OCI-LY1 (cell line): Measurements from ENCODE around the gene METTL1.

Source experiments
- H2AFZ ChIP-seq: fragments of 200-600 bp; sonication (generic), shearing (Covaris generic); 2 replicates; pipeline ENCODE4 v1.6.0; 2014; ENCODE audit warnings: antibody characterized with exemption, mild to moderate bottlenecking, low read length
- H3F3A ChIP-seq: fragments of 200-600 bp; sonication (generic), shearing (Covaris generic); 2 replicates; pipeline ENCODE4 v1.6.0; 2014; ENCODE audit warnings: mild to moderate bottlenecking, antibody characterized with exemption, low read length, moderate library complexity; ENCODE audit not compliant: insufficient read depth
- H3K27ac ChIP-seq: fragments of 200-600 bp; sonication (generic); 2 replicates; pipeline ENCODE4 v1.5.1; 2014; ENCODE audit warnings: low read length, mixed run types, mild to moderate bottlenecking, low read depth; ENCODE audit not compliant: poor library complexity, severe bottlenecking
- H3K27me3 ChIP-seq: fragments of 200-600 bp; sonication (generic); 2 replicates; pipeline ENCODE4 v1.6.0; 2014; ENCODE audit warnings: antibody characterized with exemption, mild to moderate bottlenecking, low read length, moderate library complexity; ENCODE audit not compliant: insufficient read depth
- H3K36me3 ChIP-seq: fragments of 200-600 bp; sonication (generic); 2 replicates; pipeline ENCODE4 v1.6.1; 2014; ENCODE audit warnings: mild to moderate bottlenecking, antibody characterized with exemption, low read length, moderate library complexity, mixed read lengths; ENCODE audit not compliant: insufficient read depth
- H3K4me1 ChIP-seq: fragments of 200-600 bp; sonication (generic); 2 replicates; pipeline ENCODE4 v1.5.1; 2014; ENCODE audit warnings: mild to moderate bottlenecking, low read length, moderate library complexity; ENCODE audit not compliant: insufficient read depth, severe bottlenecking
- H3K4me2 ChIP-seq: fragments of 200-600 bp; sonication (generic), shearing (Covaris generic); 2 replicates; pipeline ENCODE4 v1.6.1; 2014; ENCODE audit warnings: low read length
- H3K4me3 ChIP-seq: fragments of 200-600 bp; sonication (generic); 2 replicates; pipeline ENCODE4 v1.5.1; 2014; ENCODE audit warnings: low read length, low read depth, mild to moderate bottlenecking, mixed read lengths; ENCODE audit not compliant: poor library complexity, severe bottlenecking
- H3K79me2 ChIP-seq: fragments of 200-600 bp; shearing (Covaris generic); 2 replicates; pipeline ENCODE4 v1.6.1; 2016; ENCODE audit warnings: mixed run types, low read length, mixed read lengths; ENCODE audit not compliant: insufficient read depth
- H3K9ac ChIP-seq: fragments of 200-600 bp; sonication (generic), shearing (Covaris generic); 2 replicates; pipeline ENCODE4 v1.6.1; 2014; ENCODE audit warnings: mild to moderate bottlenecking, low read length, mixed read lengths
- H3K9me2 ChIP-seq: fragments of 200-600 bp; sonication (generic), shearing (Covaris generic); 2 replicates; pipeline ENCODE4 v1.6.1; 2014; ENCODE audit warnings: low read depth, mild to moderate bottlenecking, low read length, mixed read lengths
- H3K9me3 ChIP-seq: fragments of 200-600 bp; shearing (Covaris generic); 2 replicates; pipeline ENCODE4 v1.6.1; 2014; ENCODE audit warnings: low read length, mixed read lengths
- H4K20me1 ChIP-seq: fragments of 200-600 bp; sonication (generic), shearing (Covaris generic); 2 replicates; pipeline ENCODE4 v1.6.0; 2016; ENCODE audit warnings: mild to moderate bottlenecking, low read length; ENCODE audit not compliant: insufficient read depth
- CTCF ChIP-seq: fragments of 200-600 bp; sonication (generic), shearing (Covaris generic); IDR thresholded peaks from 2 replicates; pipeline ENCODE4 v1.5.1; 2017; ENCODE audit warnings: mild to moderate bottlenecking, antibody characterized with exemption, low read length, moderate library complexity, mixed read lengths
- EZH2 ChIP-seq: fragments of 200-600 bp; sonication (generic), shearing (Covaris generic); IDR thresholded peaks from 2 replicates; pipeline ENCODE4 v1.8.0; 2017; ENCODE audit warnings: borderline replicate concordance, mixed run types, mild to moderate bottlenecking, antibody characterized with exemption, low read length, moderate library complexity, mixed read lengths

Gene METTL1

GRCh38 chr12:57759360-57759980 lies 12.4 kb downstream of the METTL1 start:
- H3K27me3 ChIP-seq: peaks cover 10% of the 10 kb centered on the region; the same call in 1 of the 2 replicates

DNA sequence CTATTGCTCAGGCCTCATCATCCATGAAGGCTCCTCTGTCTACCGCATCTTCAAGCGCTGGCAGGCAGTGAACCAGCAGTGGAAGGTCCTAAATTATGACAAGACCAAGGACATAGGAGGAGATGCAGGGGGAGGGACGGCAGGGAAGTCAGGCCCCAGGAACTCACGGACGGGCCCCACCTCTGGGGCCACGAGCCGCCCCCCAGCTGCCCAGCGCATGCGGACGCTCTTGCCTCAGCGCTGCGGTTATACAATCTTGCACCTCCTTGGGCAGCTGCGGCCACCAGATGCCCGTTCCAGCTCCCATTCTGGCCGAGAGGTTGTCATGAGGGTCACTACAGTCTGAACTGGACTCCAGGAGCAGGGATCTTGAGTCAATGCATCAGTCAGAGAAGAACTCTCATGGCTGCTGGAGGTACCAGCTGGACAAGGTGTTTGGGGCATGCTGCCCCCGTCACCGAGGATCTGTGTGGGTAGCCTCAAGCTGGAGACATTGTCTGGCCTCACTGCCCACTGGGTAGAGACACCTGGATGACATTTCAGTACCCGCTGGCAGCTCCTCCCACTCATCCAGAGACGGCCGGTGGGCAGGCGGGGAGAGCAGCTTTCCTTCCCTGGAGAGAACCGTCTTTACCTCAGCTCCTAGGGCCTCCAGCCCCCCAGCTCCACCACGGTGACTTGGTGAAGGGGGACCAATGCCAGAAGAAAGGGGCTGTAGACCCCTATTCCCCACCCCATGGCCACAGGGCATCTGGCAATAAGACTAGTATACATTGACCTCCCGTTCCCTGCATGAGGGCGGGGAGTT lies 13.1 kb downstream of the METTL1 start:
- Histone ChIP-seq H3K4me1 (peaks cover 22% of the 10 kb centered on the region), H3K27ac (no peak overlapping the region), H3K9ac (no peak overlapping the region), H2AFZ (no peak overlapping the region), H3K9me2 (no peaks in the 10 kb centered on the region), H3K4me3 (no peak overlapping the region), H3F3A (no peaks in the 10 kb centered on the region), H3K36me3 (peaks cover 30% of the 10 kb centered on the region; the same call in 1 of the 2 replicates), H4K20me1 (no peaks in the 10 kb centered on the region), H3K79me2 (no peaks in the 10 kb centered on the region), H3K4me2 (no peak overlapping the region), H3K9me3 (no peaks in the 10 kb centered on the region), H3K27me3 (peaks cover 3% of the 10 kb centered on the region; the same call in 1 of the 2 replicates)
- TF ChIP-seq EZH2 (no peak), CTCF (no peak)

More at GRCh38 chr12:57759360-57759980, 12.4 kb downstream of the METTL1 start:
- Histone ChIP-seq H3K36me3 (peaks cover 30% of the 10 kb centered on the region; the same call in 1 of the 2 replicates), H3K79me2 (no peaks in the 10 kb centered on the region), H3K9ac (no peak overlapping the region), H3K9me3 (no peaks in the 10 kb centered on the region), H3K4me1 (peaks cover 15% of the 10 kb centered on the region), H3F3A (no peaks in the 10 kb centered on the region), H3K9me2 (no peaks in the 10 kb centered on the region), H4K20me1 (no peaks in the 10 kb centered on the region), H2AFZ (no peak overlapping the region), H3K4me3 (no peak overlapping the region), H3K27ac (no peak overlapping the region), H3K4me2 (no peak overlapping the region)
- TF ChIP-seq CTCF (peak; percentile 69), EZH2 (no peak)

DNA sequence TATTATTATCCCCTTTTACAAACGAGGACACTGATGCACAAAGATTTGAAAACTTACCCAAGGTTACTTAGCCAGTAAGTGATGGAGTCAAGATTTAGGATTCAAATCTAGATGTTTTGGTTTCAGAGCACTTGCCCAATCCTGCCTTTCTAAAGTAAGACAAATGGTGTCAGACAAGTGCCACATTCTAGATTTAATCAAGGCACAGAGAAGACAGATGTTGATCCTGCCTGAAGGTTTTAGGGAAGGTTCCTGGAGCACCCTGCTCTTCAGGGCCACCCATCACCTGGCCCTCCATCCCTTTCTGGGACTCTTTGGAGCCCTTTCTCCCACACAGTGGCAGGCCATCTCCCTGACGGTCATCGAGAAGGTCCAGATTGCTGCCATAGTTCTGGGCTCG lies 14.1 kb downstream of the METTL1 start:
- H3K27ac ChIP-seq: no peak overlapping the region
- no peaks in the 10 kb centered on the region for H3K79me2 ChIP-seq
- no peaks in the 10 kb centered on the region for H3F3A ChIP-seq
- H3K27me3 ChIP-seq: no peaks in the 10 kb centered on the region
- H3K4me3 ChIP-seq: no peak overlapping the region
- no peak overlapping the region for H3K9ac ChIP-seq
- H3K9me2 ChIP-seq: no peaks in the 10 kb centered on the region
- H3K36me3 ChIP-seq: peaks cover 30% of the 10 kb centered on the region; the same call in 1 of the 2 replicates
- H3K9me3 ChIP-seq: no peaks in the 10 kb centered on the region
- H3K4me1 ChIP-seq: peaks cover 32% of the 10 kb centered on the region
- no peak for TF ChIP-seq CTCF
- TF ChIP-seq EZH2: no peak
- H4K20me1 ChIP-seq: no peaks in the 10 kb centered on the region
- no peak overlapping the region for H2AFZ ChIP-seq
- no peak overlapping the region for H3K4me2 ChIP-seq
